Activated CD8-positive, alpha-beta memory T cell treated with anti-CD3 and anti-CD28 coated beads, Interleukin-2, amount 50 U/mL, for 24 hours (primary cell): ENCODE data around the gene HLA-A.
"Not testable (repeated sequence)": the region's sequence is repeated elsewhere in the genome, so short reads cannot be mapped to it uniquely, and the experiment has no call there.

Experiments
- DNase-seq: peaks from one replicate; pipeline ENCODE4 v3.0.0-alpha.2; 2020; ENCODE audit errors: extremely low read depth

The HLA-A gene

DNA sequence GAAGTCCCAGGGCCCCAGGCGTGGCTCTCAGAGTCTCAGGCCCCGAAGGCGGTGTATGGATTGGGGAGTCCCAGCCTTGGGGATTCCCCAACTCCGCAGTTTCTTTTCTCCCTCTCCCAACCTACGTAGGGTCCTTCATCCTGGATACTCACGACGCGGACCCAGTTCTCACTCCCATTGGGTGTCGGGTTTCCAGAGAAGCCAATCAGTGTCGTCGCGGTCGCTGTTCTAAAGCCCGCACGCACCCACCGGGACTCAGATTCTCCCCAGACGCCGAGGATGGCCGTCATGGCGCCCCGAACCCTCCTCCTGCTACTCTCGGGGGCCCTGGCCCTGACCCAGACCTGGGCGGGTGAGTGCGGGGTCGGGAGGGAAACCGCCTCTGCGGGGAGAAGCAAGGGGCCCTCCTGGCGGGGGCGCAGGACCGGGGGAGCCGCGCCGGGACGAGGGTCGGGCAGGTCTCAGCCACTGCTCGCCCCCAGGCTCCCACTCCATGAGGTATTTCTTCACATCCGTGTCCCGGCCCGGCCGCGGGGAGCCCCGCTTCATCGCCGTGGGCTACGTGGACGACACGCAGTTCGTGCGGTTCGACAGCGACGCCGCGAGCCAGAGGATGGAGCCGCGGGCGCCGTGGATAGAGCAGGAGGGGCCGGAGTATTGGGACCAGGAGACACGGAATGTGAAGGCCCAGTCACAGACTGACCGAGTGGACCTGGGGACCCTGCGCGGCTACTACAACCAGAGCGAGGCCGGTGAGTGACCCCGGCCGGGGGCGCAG lies at the start of gene HLA-A:
Gene HLA-A, plus strand, starts transcription at position 258 of the 778 bp plus-strand sequence. Its CDS starts 22 bp downstream, at position 280.
- peak; percentile 86 for DNase-seq

GRCh38 chr6:29892696-29893095 lies 49.6 kb upstream of the HLA-A start:
- DNase-seq = no peak

- no peak for DNase-seq
These were observed 43.1 kb upstream of the HLA-A start for GRCh38 chr6:29899281-29899680.

GRCh38 chr6:29905286-29905685 lies 37.0 kb upstream of the HLA-A start:
- no peak for DNase-seq

GRCh38 chr6:29907637-29908340 lies 34.5 kb upstream of the HLA-A start:
- DNase-seq = no peak

GRCh38 chr6:29908341-29908662 lies 34.0 kb upstream of the HLA-A start:
- no peak for DNase-seq

- DNase-seq = no peak
These were observed 33.6 kb upstream of the HLA-A start for GRCh38 chr6:29908710-29909109.

GRCh38 chr6:29909985-29910384 lies 32.3 kb upstream of the HLA-A start:
- DNase-seq = no peak

DNA sequence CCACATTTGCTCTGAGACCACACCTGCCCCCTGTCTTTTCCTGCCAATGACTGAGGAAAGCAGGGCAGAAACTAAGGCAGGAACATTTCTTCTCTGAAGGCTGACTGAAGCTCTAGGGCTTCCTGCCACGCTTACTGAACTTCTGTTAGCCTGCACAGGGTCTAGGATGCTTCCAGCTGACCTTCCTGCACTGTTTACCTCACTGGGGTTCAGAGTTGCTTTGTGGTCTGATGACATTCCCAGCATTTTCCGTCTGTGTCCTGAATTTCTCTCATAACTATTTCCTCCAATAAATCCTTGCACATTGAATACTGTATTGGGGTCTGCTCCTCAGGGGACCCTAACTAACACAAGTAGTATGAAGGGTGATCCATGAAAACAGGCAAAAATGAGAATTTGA lies 29.5 kb upstream of the HLA-A start:
- DNase-seq = no peak

DNA sequence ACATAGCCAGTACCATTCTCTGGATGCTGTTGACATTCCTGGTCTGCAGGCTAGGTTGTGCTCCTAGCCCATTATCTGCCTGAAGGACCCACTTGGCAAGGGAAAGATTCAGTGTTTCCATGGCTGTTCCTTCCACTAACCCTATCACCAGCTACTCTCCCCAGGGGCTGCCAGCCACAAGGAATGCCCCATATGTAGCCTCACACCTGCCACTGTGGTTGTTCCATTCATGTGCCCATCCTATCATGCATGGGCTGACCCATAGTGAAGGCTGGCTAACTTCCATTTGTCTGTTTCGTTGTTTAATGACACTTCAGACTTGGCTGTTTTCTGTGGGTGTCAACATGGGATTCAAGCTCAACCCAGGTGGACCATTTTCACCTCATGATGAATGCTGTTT lies 25.6 kb upstream of the HLA-A start:
- DNase-seq = no peak

DNA sequence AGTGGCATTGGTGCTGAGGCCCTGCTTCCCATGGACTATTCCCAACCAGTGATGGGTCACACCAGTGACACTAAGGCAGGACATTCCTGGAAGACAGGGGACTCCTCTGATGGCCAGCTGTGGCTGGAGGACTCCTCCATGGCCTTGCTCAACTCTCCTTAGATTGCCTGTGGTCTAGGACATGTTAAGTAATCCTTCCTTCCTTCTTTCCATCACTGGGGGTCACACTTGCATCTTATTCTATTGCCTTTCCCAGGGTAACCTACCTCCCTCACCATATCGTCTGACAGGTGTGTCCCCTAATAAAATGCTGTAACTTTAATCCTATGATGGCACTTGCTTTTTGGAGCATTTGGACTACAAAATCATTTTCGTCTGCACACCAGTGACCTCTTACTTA lies 24.5 kb upstream of the HLA-A start:
- DNase-seq = no peak

- no peak for DNase-seq
These were observed 22.6 kb upstream of the HLA-A start for GRCh38 chr6:29919506-29920445.

DNA sequence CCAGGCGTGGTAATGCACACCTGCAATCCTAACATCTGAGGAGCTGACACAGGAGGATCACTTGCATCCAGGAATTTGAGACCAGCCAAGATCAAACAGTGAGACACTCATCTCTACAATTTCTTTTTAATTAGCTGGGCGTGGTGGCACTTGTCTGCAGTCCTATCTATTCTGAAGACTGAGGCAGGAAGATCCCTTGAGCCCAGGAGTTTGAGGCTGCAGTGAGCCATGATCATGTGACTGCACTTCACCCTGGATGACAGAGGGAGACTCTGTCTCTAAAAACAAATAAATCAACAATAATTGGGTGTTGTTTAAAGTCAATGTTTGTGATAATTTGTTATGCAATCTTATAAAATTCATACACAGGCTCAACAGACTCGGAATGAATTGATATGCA lies 18.0 kb upstream of the HLA-A start:
- DNase-seq = no peak

- DNase-seq = no peak
These were observed 17.6 kb upstream of the HLA-A start for GRCh38 chr6:29924731-29925130.

DNA sequence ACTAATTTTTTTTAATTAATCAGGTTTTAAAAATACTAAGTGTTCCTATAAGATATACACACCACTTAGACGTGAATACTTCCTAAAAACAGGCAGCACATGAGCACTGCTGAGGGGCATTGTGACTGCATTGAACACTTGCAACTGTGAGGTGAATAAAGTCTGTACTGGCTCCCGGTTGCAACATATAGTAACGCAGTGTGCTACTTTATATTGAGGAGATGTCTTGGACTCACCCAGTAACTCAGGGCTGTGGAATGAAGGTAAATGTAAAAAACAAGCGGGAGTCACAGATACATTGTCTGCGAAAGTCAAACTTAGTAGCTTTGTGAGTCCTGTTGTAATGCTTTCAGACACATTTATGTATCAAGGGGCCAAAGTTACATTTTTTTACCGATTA lies 17.0 kb upstream of the HLA-A start:
- no peak for DNase-seq

DNA sequence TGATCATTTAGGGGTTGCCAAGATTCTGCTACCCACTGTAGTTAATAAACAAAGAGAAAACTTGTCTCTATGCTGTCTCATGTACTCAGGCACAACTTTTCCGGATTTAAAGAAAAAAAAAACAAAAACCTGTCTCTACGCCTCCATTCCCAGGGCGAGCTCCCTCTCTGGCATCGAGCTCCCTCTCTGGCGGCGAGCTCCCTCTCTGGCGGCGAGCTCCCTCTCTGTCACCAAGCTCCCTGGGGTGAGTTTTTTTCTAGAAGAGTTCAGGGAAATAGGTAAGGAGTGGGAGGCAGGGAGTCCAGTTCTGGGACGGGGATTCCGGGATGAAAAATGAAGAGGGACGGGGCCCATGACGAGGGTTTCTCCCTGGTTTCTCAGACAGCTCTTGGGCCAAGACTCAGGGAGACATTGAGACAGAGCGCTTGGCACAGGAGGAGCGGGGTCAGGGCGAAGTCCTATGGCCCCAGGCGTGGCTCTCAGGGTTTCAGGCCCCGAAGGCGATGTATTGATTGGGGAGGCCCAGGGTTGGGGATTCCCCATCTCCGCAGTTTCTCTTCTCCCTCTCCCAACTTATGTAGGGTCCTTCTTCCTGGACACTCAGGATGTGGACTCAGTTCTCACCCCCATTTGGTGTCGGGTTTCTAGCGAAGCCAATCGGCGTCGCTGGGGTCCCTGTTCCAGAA lies 16.5 kb upstream of the HLA-A start:
- no peak for DNase-seq

DNA sequence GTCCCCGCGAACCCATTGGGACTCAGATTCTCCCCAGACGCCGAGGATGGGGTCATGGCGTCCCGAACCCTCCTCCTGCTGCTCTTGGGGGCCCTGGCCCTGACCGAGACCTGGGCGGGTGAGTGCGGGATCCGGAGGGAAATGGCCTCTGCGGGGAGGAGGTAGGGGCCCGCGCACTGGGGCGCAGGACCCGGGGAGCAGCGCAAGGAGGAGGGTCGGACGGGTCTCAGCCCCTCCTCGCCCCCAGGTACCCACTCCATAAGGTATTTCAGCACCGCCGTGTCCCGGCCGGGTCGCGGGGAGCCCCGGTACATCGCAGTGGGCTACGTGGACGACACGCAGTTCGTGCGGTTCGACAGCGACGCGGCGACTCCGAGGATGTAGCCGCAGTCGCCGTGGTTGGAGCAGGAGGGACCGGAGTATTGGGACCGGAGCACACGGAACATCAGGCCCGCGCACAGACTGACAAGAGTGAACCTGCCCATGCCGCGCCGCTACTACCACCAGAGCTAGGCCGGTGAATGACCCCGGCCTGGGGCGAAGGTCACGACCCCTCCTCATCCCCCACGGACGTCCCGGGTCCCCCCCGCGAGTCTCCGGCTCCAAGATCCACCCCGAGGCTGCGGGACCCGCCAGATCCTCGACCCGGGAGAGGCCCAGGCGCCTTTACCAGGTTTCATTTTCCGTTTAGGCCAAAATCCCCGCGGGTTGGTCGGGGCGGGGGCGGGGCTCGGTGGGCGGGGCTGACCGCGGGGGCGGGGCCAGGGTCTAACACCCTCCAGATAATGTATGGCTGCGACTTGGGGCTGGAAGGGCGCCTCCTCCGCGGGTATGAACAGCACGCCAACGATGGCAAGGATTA lies 15.7 kb upstream of the HLA-A start:
- peak; percentile 54 for DNase-seq

DNA sequence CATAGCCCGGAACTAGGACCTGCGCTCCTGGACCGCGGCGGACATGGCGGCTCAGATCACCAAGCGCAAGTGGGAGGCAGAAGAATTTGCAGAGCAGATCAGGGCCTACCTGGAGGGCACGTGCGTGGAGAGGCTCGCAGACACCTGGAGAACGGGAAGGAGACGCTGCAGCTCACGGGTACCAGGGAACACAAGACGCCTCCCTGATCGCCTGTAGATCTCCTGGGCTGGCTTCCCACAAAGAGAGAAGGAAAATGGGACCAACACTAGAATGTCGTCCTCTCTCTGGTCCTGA lies 15.1 kb upstream of the HLA-A start:
- DNase-seq = no peak

DNA sequence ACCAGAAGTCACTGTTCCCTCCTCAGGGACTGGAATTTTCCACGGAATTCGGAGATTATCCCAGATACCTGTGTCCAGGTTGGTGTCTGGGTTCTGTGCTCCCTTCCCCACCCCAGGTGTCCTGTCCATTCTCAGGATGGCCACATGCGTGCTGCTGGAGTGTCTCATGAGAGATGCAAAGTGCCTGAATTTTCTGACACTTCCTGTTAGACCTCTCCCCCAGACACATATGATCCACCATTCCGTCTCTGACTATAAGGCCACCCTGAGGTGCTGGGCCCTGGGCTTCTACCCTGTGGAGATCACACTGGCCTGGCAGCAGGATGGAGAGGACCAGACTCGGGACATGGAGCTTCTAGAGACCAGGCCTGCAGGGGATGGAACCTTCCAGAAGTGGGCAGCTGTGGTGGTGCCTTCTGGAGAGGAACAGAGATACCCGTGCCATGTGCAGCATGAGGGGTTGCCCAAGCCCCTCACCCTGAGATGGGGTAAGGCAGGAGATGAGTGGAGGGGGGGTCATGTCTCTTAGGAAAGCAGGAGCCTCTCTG lies 14.4 kb upstream of the HLA-A start:
- DNase-seq = no peak

DNA sequence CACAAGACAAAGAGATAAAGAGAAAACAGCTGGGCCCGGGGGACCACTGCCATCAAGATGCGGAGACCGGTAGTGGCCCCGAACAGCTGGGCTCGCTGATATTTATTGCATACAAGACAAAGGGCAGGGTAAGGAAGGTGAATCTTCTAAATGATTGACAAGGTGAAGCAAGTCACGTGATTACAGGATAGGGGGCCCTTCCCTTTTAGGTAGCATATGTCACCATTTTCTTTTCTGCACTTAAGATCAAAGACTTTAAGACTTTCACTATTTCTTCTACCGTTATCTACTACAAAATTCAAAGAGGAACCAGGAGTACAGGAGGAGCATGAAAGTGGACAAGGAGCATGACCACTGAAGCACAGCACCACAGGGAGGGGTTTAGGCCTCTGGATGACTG lies 12.3 kb upstream of the HLA-A start:
- not testable (repeated sequence) for DNase-seq

DNA sequence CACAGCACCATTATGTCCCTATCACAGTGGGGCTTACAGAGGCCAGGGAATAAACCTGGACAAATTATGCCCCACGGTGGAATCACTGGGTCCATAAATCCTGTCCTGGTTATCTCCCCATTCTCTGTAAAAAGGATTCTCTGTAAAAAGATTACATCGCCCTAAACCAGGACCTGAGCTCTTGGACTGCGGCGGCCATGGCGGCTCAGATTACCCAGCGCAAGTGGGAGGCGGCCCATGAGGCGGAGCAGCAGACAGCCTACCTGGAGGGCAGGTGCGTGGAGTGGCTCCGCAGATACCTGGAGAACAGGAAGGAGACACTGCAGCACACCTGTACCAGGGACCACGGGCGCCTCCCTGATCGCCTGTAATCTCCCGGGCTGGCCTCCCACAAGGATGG lies 8.4 kb upstream of the HLA-A start:
- DNase-seq = no peak
